Stimulated activated CD4-positive, alpha-beta T cell treated with anti-CD3 and anti-CD28 coated beads, Interleukin-4, amount 100 ng/mL, for 1 hour (primary cell): Measurements from ENCODE around the gene ARHGAP27.

Experiments
- DNase-seq: peaks from one replicate; pipeline ENCODE4 v3.0.0-alpha.2; 2020

The ARHGAP27 gene

DNA sequence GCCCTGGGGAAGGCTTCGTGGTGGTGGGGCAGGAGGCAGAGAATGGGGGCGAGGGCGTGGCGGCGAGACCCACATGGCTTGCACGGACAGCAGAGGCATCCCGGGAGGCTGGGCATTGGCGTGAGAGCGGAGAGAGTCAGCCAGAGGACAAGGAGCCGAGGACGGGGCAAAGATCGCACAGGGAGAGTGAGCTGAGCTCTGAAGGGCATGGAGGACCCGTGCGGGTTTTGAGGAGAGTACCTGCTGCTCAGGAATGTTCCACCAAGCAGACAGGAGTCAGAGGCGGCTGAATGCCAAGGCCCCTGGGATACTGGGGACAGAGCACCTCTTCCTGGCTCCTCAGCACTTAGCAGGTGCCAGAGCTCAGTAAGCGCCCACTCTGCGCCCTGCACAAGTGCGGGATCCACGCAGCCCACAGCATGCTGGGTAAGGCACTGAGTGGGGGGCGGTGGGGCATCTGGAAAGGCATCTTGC is 47.8 kb downstream of the ARHGAP27 start:
- no peak for DNase-seq

DNA sequence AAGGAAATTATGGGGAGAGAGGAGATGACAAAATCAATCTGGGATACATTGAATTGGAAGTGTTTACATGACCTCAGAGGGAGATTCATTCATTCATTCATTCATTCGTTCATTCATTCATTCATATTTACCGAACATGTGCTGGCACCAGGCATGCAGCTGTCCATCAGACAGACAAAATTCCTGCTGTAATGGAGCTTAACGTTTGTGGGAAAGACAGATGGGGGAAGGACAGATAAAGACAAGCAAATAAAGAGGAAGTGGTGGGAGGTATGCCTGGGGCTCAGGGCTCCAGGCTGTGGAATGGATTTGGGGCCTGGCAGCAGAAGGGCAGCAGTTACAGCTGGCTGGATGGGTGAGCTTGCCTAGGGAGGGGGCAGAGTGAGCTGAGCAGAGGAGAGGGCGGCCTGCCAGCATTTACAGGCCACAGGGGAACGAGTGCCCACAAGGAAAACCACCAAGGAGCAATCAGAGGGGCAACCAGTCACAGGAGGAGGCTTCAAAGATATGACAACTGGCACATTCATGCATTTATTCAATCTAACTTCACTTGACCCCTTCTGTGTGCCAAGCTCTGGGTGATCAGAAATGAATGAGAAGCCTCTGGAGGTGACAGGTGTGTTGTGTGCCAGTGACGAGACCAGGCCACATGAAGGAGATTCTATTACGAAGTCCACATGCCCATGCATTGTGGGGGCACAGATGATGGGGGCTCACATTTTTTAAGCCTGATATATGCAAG is 48.5 kb downstream of the ARHGAP27 start:
- DNase-seq: no peak

DNA sequence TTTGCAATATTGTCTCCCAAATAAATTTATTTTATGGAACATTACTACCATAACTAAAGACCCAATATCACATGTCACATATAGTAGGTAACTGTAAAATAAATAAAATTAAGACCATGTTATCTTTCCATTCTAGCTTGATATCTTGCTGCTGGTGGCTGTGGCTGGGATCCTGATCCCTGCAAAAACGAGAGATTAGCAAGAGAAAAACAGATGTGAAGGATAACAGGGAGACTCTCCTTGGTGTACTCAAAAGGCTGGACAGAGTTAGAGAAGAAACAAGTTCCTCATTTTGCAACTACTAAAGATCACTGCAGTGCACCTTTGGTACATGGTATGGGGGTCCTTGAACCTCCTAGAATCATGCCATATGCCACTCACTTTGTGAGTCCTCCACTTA is 49.7 kb downstream of the ARHGAP27 start:
- DNase-seq: no peak

DNA sequence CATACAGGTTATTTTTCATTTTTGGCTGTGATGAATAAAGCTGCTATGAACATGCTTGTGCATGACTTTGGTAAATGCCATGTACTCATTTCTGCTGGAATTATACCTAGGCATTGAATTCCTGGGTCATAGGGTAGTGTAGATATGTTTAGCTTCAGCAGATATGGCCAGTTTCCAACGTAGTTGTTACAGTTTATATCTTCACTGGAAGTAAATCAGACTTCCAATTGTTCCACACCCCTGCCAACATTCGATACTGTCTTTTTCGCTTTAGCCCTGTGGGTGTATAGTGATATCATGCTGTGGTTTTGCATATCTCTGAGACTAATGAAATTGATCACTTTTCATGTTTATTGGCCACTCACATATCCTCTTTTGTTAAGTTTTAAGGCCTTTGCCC is 50.4 kb downstream of the ARHGAP27 start:
- no peak for DNase-seq

DNA sequence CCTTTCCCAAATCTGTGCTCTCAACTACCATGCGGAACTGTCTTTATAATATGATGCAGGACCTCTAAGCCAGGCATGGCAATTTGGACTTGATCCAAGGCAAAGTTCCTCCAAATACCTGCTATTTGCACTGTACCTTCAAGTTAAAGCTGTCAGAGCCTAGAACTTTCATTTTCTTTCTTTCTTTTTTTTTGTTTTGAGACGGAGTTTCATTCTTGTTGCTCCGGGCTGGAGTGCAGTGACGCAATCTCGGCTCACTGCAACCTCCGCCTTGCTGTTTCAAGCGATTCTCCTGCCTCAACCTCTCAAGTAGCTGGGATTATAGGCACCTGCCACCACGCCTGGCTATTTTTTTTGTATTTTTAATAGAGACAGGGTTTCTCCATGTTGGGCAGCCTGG is 51.7 kb downstream of the ARHGAP27 start:
- DNase-seq: no peak

DNA sequence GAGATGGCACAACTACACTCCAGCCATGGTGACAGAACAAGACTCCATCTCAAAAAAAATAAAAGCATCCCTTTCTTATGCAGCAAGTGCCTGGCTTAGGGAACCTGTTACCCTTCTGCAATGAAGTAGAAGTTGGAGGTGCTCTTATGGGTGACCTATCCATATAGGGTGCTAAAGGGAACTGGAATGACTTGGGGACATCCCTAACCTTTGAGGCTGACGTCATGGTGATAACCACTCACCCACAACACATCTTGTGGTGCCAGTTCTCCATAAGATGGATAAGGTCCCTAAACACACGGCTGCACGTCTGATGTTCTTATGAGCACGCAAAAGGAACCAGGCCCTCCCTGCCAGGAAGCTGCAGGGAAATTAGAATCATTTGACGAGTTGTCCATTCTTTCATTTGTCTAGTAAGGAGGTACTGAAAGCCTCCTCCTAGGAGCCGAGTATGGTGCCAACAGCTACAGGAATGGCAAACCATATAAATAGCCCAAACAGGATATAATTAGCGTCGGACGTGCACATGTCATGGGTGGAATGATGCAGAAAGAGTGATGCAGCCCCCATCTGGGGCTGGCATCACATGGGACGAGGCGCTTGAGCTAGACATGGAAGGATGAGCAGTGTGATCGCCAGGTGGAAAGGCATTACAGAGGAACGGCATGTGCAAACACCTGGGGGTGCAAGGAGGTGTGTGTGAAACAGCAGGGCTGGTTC is 52.5 kb downstream of the ARHGAP27 start:
- no peak for DNase-seq

DNA sequence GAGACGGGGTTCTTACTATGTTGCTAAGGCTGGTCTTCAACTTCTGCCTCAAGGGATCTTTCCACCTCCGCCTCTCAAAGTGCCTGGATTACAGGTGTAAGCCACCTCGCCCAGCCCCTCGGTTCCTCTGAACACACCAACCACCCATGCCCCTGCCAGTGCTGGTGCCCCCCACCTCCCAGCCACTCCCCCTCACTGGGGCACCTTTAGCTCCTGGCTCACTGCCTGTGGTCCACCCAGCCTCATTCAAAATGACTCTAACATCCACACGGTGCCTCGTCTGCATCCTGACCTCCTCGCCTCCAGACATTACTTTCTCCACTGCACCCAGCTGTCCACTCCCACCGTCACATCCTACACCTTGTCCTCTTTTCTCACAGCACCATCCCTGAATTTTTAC is 55.3 kb downstream of the ARHGAP27 start:
- no peak for DNase-seq

DNA sequence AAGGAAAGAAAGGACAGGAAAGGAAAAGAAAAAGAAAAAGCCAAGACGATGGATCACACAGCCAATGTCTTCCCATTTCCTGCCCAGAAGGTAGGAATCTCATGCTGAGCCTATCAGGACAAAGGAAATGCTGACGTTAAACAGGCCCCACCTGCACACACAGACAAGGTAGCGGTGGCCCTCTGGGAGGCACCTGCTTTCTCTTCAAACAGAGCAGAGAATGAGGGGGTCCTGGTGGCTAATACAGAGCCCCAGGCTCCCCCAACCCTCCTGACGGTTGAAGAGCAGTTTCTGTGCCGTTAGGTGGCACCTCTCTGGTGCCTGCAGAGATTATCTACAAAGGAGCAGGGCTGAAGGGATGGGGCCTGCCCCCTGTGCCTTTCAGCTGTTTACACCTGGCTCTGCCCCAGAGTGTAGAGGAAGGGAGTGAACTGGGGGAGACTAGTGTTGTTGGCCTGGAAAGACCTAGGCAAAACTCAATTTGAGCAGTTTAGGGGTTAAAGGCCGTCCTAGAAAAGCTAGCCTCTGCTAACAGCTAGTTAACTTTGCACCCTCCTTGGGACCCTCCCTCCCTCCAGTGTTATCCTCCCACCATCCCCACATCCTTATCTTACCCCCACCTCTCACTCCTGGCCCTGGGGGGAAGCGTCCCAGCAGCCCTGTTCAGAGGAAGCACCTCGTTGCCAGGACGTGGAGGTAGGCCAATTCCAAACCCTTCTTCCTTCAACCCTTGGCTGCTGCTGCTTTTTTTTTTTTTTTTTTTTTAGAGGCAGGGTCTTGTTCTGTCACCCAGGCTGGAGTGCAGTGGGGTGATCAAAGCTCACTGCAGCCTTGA is 56.3 kb downstream of the ARHGAP27 start:
- DNase-seq: no peak

GRCh38 chr17:45374501-45374900 is 58.2 kb downstream of the ARHGAP27 start:
- DNase-seq: no peak

DNA sequence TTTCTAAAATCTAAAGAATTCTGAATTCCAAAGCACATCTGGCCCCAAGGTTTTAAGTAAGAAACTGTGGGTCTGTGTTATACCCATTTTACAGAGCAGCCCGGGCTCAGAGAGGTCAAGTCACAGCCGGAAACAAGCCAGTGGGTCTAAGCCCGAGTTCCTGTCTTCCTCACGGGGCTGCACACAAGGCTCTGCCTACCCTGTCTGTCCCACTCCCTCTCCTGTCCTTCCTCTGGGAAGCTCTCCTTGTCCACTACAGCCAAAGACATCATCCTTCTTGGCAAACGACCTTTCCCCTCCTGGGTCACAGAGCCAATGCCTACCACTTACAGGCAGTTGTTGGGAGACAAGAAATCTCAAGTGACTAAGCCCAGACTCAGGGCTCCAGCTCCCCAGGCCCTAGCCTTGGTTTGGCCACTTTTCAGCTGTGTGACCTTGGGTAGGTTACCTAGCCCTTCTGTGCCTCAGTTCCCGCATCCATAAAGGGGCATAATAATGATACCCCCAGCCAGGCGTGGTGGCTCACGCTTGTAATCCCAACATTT is 60.3 kb downstream of the ARHGAP27 start:
- no peak for DNase-seq

- DNase-seq: peak; percentile 50
Observed at GRCh38 chr17:45371414-45372324, 61.0 kb downstream of the ARHGAP27 start.

DNA sequence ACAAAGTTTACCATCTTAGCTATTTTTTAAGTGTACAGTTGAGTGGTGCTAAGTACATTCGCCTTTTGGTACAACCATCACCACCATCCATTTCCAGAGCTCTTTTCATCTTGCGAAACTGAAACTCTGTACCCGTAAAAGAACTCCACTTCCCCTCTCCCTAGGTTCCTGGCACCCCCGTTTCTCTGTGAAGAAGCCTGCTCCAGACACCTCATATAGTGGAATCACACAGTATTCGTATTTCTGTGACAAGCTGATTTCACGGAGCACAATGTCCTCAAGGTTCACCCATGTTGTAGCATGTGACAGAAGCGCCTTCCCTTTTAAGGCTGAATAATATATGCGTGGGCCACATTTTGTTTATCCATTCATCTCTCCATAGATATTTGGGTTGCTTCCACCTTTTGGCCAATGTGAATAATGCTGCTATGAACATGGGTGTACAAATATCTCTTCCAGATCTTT is 61.7 kb downstream of the ARHGAP27 start:
- no peak for DNase-seq

DNA sequence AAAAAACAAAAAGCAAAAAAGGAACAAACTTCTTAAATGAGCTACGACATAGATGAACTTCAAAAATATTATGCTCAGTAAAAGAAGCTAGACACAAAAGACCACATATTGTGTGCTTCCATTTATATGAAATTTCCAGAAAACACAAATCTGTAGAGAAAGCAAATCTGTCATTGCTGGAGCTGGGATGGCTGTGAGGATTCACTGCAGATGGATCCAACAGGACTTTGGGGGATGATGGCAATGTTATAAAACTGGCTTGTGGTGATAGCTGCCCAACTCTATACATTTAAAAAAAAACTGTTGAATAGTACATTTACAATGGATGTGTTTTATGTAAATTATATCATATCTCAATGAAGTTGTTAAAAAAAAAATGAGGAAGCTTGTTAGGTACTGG is 63.2 kb downstream of the ARHGAP27 start:
- no peak for DNase-seq

DNA sequence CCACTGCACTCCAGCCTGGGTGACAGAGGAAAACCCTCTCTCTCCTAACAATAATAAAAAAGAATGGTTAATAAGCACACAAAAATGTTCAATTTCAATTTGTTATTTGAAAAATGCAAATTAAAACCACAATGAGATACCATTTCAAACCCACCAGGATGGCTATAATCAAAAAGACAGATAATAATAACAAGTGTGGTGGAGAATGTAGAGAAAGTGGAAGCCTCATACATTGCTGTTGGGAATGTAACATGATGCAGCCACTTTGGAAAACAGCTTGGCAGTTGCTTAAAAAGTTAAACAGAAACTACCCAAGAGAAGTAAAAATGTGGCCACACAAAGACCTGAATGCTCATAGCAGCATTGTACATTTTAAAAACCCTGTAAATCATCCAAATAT is 64.0 kb downstream of the ARHGAP27 start:
- DNase-seq: no peak

- DNase-seq: no peak
Observed at GRCh38 chr17:45367216-45367615, 65.5 kb downstream of the ARHGAP27 start.

DNA sequence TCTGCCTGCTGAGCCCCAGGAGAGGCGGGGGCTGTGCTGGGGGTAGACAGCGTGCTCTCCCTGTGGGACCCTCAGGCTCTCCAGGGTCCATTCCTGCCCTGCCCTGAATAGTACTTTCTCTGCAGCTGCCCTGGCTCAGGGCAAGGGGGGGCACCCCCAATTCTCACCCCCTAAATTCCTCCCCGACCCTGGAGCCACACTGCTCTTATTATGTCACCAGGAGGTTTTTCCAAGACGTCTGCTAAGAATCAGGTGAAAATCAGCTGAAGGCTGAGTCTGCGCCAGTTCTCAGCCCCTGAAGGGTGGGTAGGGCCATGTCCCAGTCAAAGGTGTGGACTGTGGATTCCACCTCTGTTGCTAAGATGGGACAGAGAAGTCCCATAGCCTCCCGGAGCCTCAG is 66.0 kb downstream of the ARHGAP27 start:
- no peak for DNase-seq

DNA sequence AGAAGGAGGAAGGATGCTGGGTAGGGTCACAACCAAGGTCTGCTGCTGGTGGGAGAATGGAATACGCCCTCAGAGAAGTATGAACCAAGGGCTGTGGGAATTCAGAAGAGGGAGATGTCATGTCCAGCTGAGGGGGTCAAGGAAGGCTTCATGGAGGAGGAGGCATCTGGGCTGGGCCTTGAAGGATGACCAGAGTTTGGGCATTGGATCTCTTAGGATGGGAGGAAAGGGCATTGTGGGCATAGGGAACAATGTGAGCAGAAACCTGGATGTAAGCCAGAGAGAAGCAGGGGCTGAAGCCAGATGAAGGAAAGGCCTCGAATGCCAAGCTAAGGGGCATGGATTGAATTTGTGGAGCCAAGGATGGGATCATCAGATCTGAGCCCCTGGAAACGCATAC is 66.6 kb downstream of the ARHGAP27 start:
- no peak for DNase-seq

GRCh38 chr17:45364531-45365390 is 67.9 kb downstream of the ARHGAP27 start:
- no peak for DNase-seq

GRCh38 chr17:45363498-45363897 is 69.2 kb downstream of the ARHGAP27 start:
- DNase-seq: no peak

DNA sequence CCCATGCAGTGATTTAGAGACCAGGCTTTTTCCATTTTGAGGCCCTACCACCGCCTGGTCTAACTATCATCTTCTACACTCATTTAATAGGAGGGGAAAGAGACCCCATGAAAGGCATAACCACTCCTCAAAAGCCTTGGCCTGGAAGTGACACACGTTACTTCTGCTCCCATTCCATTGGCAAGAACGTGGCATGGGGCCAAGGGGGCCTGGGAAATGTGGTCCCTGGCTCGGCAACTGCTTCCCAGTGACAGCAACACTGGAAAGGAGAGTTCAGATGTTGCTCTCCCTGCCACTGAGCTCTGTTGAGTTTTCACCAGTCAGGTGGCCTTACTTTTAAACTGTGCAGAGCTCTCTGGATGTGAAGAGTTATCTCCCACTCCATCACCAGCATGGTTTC is 70.7 kb downstream of the ARHGAP27 start:
- no peak for DNase-seq

GRCh38 chr17:45361451-45361850 is 71.2 kb downstream of the ARHGAP27 start:
- no peak for DNase-seq
